Activated CD4-positive, alpha-beta T cell treated with anti-CD3 and anti-CD28 coated beads, Interleukin-2, Interleukin-6, amounts not matched to agents 100 ng/mL and 50 ng/mL, durations not matched to agents 16 hours and 8 hours (primary cell): ENCODE data around the gene FCSK.
A peak's percentile ranks its signal among the peaks of the same experiment; 100 is the strongest.
"Not testable (repeated sequence)": the region's sequence is repeated elsewhere in the genome, so short reads cannot be mapped to it uniquely, and the experiment has no call there.

ENCODE experiments used
- DNase-seq: peaks from one replicate; pipeline ENCODE4 v3.0.0-alpha.2; 2020

The FCSK gene

GRCh38 chr16:70432723-70433457, 21.5 kb upstream of the FCSK start:
- no peak for DNase-seq

GRCh38 chr16:70433458-70434103, 20.8 kb upstream of the FCSK start:
- DNase-seq, result no peak

- DNase-seq, result no peak
Measured at GRCh38 chr16:70434484-70435260, 19.7 kb upstream of the FCSK start.

GRCh38 chr16:70437017-70437581, 17.3 kb upstream of the FCSK start:
- DNase-seq, result no peak

GRCh38 chr16:70437582-70438557, 16.5 kb upstream of the FCSK start:
- peak; percentile 21 for DNase-seq

- DNase-seq, result no peak
Measured at GRCh38 chr16:70438585-70438968, 15.8 kb upstream of the FCSK start.

- DNase-seq, result peak; percentile 97
Measured at GRCh38 chr16:70438969-70439862, 15.2 kb upstream of the FCSK start, which contains the start of gene ST3GAL2. TSS of gene ST3GAL2 (minus strand) at chr16:70439100. CDS start at chr16:70398530, 40,570 bp downstream.

- DNase-seq, result no peak
Measured at GRCh38 chr16:70440009-70440692, 14.2 kb upstream of the FCSK start.

- no peak for DNase-seq
Measured at GRCh38 chr16:70441406-70441990, 12.9 kb upstream of the FCSK start.

GRCh38 chr16:70442344-70442743, 12.1 kb upstream of the FCSK start:
- DNase-seq, result no peak

GRCh38 chr16:70444249-70445063, 9.9 kb upstream of the FCSK start:
- DNase-seq, result no peak

- DNase-seq, result no peak
Measured at GRCh38 chr16:70448075-70448474, 6.3 kb upstream of the FCSK start.

GRCh38 chr16:70450142-70451003, 4.0 kb upstream of the FCSK start:
- not testable (repeated sequence) for DNase-seq

- not testable (repeated sequence) for DNase-seq
Measured at GRCh38 chr16:70451004-70451340, 3.4 kb upstream of the FCSK start.

- DNase-seq, result no peak
Measured at GRCh38 chr16:70453117-70453891, 1.1 kb upstream of the FCSK start.

GRCh38 chr16:70453892-70454221, 538 bp upstream of the FCSK start:
- DNase-seq, result no peak

GRCh38 chr16:70455910-70456309, 1.5 kb downstream of the FCSK start:
- no peak for DNase-seq
